ENCODE measurements around the gene CYFIP1.
A peak's percentile ranks its signal among the peaks of the same experiment; 100 is the strongest.

CYFIP1 gene

GRCh38 chr15:22911306-22911705, 68.9 kb downstream of the CYFIP1 start:
- DNase-seq (no peak), ATAC-seq (replicated peaks) (no peak)
- no peak overlapping the region for H3K27ac Mint-ChIP-seq
- H3K4me1 Mint-ChIP-seq, result no peaks in the 10 kb centered on the region
- H3K4me3 Mint-ChIP-seq, result no peak overlapping the region
- peaks cover 3 to 31% of the 10 kb centered on the region in 2 donors for H3K36me3 Mint-ChIP-seq
- H3K9me3 Mint-ChIP-seq, result no peaks in the 10 kb centered on the region
- no peaks in the 10 kb centered on the region for H3K27me3 Mint-ChIP-seq

DNA sequence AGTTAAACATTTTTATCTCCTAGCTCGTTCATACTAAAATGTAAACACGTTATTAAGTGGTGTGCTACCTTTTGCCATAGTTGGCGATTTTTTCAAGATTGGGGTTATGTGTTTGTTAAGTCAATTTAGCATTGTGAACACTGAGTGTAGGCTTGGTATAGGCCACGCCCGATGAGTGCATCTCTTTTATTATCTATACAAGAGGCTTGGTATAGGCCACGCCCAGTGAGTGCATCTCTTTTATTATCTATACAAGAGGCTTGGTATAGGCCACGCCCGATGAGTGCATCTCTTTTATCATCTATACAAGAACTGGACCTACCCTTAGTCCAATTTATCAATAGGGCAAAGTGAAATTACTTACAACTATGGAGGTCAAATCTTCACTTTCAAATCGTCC, 71.3 kb downstream of the CYFIP1 start:
- DNase-seq (no peak), ATAC-seq (replicated peaks) (no peak)
- Mint-ChIP-seq H3K4me3 (no peak overlapping the region), H3K27ac (no peak overlapping the region), H3K36me3 (peaks cover 7 to 27% of the 10 kb centered on the region in 2 donors), H3K27me3 (no peaks in the 10 kb centered on the region), H3K4me1 (no peaks in the 10 kb centered on the region), H3K9me3 (no peaks in the 10 kb centered on the region)

DNA sequence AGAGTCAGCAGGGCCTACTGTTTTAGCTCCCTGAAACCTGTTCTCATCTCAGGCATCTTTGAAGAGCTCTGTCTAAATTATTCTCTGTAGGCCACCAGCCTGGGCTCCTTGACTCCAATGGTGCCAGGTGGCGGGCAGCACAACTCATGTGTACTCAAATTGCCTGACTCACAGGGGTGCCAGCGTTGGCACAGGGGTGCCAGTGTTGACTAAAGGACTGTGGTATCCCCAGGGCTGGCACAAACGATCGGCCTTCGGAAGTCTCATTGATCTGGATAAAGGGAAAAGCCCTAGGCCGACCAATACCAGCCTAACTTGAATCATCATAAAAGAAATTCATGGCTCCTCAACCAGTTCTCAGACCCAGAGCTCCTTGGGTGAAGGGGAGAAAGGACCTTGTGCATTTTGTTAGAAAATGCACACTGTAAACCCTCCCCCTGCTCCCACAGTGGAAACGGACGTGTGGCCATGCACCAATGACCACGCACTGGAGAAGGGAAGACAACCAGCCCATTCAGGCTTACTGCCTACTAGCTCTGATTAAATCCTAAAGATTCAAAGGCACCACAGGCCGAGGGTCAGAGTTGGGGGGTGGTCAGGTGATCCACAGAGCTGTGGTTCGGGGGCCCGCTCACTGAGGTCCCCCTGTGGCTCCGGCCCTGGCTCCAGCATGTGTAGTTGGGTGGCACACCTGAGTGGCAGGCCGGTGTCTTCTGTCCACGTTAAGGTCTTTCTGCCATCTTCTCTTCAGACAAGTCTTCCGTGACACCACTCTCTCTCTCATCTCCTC, 72.8 kb downstream of the CYFIP1 start:
- Mint-ChIP-seq H3K27me3 (no peaks in the 10 kb centered on the region), H3K4me3 (no peak overlapping the region), H3K36me3 (peaks cover 7 to 25% of the 10 kb centered on the region in 2 donors), H3K27ac (no peak overlapping the region), H3K4me1 (peaks cover 5 to 6% of the 10 kb centered on the region in 2 donors), H3K9me3 (no peaks in the 10 kb centered on the region)
- no peak for ATAC-seq (replicated peaks)
- DNase-seq, result no peak

- Mint-ChIP-seq H3K27ac (no peak overlapping the region), H3K4me3 (no peak overlapping the region), H3K4me1 (peaks cover 5 to 6% of the 10 kb centered on the region in 2 donors), H3K36me3 (peaks cover 9 to 23% of the 10 kb centered on the region in 2 donors), H3K9me3 (no peaks in the 10 kb centered on the region), H3K27me3 (no peaks in the 10 kb centered on the region)
- no peak for DNase-seq
- ATAC-seq (replicated peaks), result no peak
These were observed 75.4 kb downstream of the CYFIP1 start for GRCh38 chr15:22904736-22905135.

- no peak for DNase-seq
- Mint-ChIP-seq H3K27me3 (no peaks in the 10 kb centered on the region), H3K4me3 (no peak overlapping the region), H3K36me3 (peaks cover 9 to 27% of the 10 kb centered on the region in 2 donors), H3K9me3 (no peaks in the 10 kb centered on the region), H3K4me1 (peaks cover 5 to 6% of the 10 kb centered on the region in 2 donors), H3K27ac (no peak overlapping the region)
- no peak for ATAC-seq (replicated peaks)
These were observed 76.1 kb downstream of the CYFIP1 start for GRCh38 chr15:22903961-22904534.

- H3K9me3 Mint-ChIP-seq, result no peaks in the 10 kb centered on the region
- H3K4me3 Mint-ChIP-seq, result no peak overlapping the region
- ATAC-seq (replicated peaks) (no peak), DNase-seq (no peak)
- no peaks in the 10 kb centered on the region for H3K27me3 Mint-ChIP-seq
- H3K27ac Mint-ChIP-seq, result no peak overlapping the region
- peaks cover 5 to 6% of the 10 kb centered on the region in 2 donors for H3K4me1 Mint-ChIP-seq
- peaks cover 9 to 23% of the 10 kb centered on the region in 2 donors for H3K36me3 Mint-ChIP-seq
These were observed 76.7 kb downstream of the CYFIP1 start for GRCh38 chr15:22903427-22903826.

GRCh38 chr15:22902981-22903380, 77.2 kb downstream of the CYFIP1 start:
- H3K9me3 Mint-ChIP-seq, result no peaks in the 10 kb centered on the region
- H3K27ac Mint-ChIP-seq, result no peak overlapping the region
- no peak overlapping the region for H3K4me3 Mint-ChIP-seq
- H3K4me1 Mint-ChIP-seq, result peaks cover 5 to 6% of the 10 kb centered on the region in 2 donors
- DNase-seq (no peak), ATAC-seq (replicated peaks) (no peak)
- no peaks in the 10 kb centered on the region for H3K27me3 Mint-ChIP-seq
- peaks cover 8 to 21% of the 10 kb centered on the region in 2 donors for H3K36me3 Mint-ChIP-seq

GRCh38 chr15:22902578-22902977, 77.6 kb downstream of the CYFIP1 start:
- DNase-seq, result no peak
- no peaks in the 10 kb centered on the region for H3K27me3 Mint-ChIP-seq

DNA sequence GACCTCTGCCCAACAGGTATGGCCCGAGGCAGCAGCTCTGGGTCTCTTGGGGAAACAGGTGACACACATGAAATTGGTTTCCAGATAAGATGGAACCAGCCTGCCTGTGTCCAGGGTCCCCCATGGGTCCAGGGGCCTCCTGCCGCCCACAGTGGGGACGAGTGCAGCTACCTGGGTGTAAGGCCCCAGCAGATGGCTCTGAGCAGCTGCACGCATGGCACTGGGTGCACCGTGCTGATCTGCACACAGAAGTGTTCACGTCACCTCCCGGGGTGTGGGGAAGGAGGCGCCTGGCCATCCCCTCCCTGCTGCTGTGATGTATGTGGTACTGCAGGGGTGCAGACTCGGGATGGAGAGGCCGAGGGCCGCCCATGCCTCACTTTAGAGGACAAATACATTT, 78.1 kb downstream of the CYFIP1 start:
- no peak for ATAC-seq (replicated peaks)
- no peaks in the 10 kb centered on the region for H3K27me3 Mint-ChIP-seq
- peaks cover 6% of the 10 kb centered on the region in 2 donors for H3K4me1 Mint-ChIP-seq

More at GRCh38 chr15:22902578-22902977, 77.6 kb downstream of the CYFIP1 start:
- H3K4me3 Mint-ChIP-seq, result no peak overlapping the region
- H3K4me1 Mint-ChIP-seq, result peaks cover 6% of the 10 kb centered on the region in 2 donors
- H3K9me3 Mint-ChIP-seq, result no peaks in the 10 kb centered on the region
- no peak overlapping the region for H3K27ac Mint-ChIP-seq
- H3K36me3 Mint-ChIP-seq, result peaks cover 5 to 19% of the 10 kb centered on the region in 2 donors
- ATAC-seq (replicated peaks), result peak in 1 of 2 donors; percentile 20

GRCh38 chr15:22895465-22896190, 84.5 kb downstream of the CYFIP1 start:
- Mint-ChIP-seq H3K27me3 (no peaks in the 10 kb centered on the region), H3K4me3 (no peak overlapping the region), H3K27ac (peak overlapping the region; percentile 3), H3K36me3 (peaks cover 4 to 14% of the 10 kb centered on the region in 2 donors), H3K9me3 (no peaks in the 10 kb centered on the region), H3K4me1 (peaks cover 0 to 2% of the 10 kb centered on the region in 2 donors)
- ATAC-seq (replicated peaks) (peak; percentile 53 to 84), DNase-seq (no peak)

More for the DNA sequence above, 78.1 kb downstream of the CYFIP1 start:
- no peaks in the 10 kb centered on the region for H3K9me3 Mint-ChIP-seq
- H3K27ac Mint-ChIP-seq, result no peak overlapping the region
- no peak for DNase-seq
- no peak overlapping the region for H3K4me3 Mint-ChIP-seq
- peaks cover 5 to 19% of the 10 kb centered on the region in 2 donors for H3K36me3 Mint-ChIP-seq

DNA sequence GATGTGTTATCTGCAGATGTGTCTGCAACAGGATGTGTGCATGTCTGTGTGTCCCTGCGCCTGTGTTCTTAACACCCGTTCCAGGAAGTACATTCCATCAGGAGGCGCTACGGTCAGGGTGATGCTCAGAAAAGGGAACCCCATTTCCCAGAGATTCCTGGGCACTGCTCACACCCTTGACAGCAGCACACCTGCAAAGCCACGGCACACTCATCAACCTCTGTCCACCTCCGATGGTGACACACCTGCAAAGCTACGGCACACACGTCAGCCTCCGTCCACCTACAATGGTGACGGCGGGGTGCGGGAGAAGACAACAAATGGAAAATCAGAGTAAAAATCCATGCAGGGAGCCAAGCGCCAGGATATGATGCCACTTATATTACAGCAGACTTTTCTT, 86.3 kb downstream of the CYFIP1 start:
- ATAC-seq (replicated peaks) (no peak), DNase-seq (no peak)
- H3K4me3 Mint-ChIP-seq, result no peak overlapping the region
- H3K27ac Mint-ChIP-seq, result no peak overlapping the region
- no peaks in the 10 kb centered on the region for H3K27me3 Mint-ChIP-seq
- H3K9me3 Mint-ChIP-seq, result no peaks in the 10 kb centered on the region
- H3K4me1 Mint-ChIP-seq, result peaks cover 0 to 2% of the 10 kb centered on the region in 2 donors
- H3K36me3 Mint-ChIP-seq, result peaks cover 3 to 6% of the 10 kb centered on the region in 2 donors

DNA sequence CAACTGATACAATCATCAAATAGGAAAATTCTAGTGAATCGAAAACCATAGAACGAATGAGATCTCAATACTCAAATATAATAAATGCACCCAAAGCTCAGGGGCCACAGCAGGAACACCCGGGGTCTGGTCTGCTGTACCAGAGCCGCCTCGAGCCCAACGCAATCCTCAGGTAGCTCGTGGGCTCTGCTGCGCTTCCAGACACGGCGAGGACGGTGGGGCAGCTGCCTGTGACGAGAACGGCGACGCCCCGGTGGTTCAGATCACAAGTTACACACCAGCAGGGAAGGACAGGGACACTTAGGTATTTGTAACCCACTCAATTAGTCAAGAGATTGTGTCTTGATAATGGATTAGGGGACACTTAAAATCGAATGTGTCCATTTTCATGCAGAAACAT, 87.1 kb downstream of the CYFIP1 start:
- Mint-ChIP-seq H3K27ac (no peak overlapping the region), H3K4me1 (peaks cover 0 to 2% of the 10 kb centered on the region in 2 donors), H3K27me3 (no peaks in the 10 kb centered on the region), H3K9me3 (no peaks in the 10 kb centered on the region), H3K36me3 (peaks cover 3 to 6% of the 10 kb centered on the region in 2 donors), H3K4me3 (no peak overlapping the region)
- ATAC-seq (replicated peaks), result no peak
- DNase-seq, result no peak

GRCh38 chr15:22892333-22892732, 87.8 kb downstream of the CYFIP1 start:
- DNase-seq, result no peak
- Mint-ChIP-seq H3K9me3 (no peaks in the 10 kb centered on the region), H3K4me1 (no peaks in the 10 kb centered on the region), H3K4me3 (no peak overlapping the region), H3K36me3 (peaks cover 3% of the 10 kb centered on the region in 2 donors), H3K27me3 (no peaks in the 10 kb centered on the region), H3K27ac (no peak overlapping the region)
- ATAC-seq (replicated peaks), result no peak

DNA sequence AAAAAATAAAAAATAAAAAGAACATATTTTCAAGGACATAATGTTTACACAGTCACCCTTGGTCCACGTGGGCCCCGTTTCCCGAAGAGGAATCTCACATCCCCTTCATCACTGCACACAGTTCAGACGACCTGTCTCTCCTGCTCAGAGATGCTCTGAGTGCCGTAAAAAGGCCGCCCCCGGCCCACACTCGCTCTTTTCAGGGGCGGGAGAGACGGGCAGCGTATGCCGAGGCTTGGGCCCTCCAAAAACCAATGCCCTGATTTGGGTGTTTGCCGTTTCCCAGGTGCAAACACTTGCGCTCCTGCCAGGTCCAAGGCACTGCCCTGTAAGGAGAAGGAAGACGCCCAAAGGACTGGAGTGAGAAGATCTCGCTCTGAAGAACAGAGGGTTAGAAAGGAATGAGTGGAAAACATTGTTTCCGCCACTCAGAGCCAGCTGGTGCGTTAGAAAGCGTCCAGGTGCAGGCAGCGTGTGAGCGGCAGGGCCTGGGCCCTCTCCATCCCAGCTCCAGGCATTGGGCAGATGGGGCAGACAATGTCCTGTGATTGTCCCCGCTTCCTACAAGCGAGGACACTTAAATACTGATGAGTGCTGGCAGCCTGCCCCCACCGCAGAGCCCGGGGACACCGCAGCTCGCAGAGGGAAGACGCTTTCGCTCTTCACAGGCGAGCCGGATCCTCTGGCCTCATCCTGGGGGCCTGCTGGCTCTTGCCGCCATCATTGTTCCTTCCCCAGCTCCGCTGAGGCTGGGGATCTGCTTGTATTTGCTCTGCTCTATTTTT, 88.5 kb downstream of the CYFIP1 start:
- no peak overlapping the region for H3K27ac Mint-ChIP-seq
- no peak for ATAC-seq (replicated peaks)
- no peaks in the 10 kb centered on the region for H3K4me1 Mint-ChIP-seq
- DNase-seq, result no peak
- H3K4me3 Mint-ChIP-seq, result no peak overlapping the region
- peaks cover 3% of the 10 kb centered on the region in 2 donors for H3K36me3 Mint-ChIP-seq
- no peaks in the 10 kb centered on the region for H3K9me3 Mint-ChIP-seq
- no peaks in the 10 kb centered on the region for H3K27me3 Mint-ChIP-seq
